ENCODE results near the gene ETS1.

The ETS1 gene

DNA sequence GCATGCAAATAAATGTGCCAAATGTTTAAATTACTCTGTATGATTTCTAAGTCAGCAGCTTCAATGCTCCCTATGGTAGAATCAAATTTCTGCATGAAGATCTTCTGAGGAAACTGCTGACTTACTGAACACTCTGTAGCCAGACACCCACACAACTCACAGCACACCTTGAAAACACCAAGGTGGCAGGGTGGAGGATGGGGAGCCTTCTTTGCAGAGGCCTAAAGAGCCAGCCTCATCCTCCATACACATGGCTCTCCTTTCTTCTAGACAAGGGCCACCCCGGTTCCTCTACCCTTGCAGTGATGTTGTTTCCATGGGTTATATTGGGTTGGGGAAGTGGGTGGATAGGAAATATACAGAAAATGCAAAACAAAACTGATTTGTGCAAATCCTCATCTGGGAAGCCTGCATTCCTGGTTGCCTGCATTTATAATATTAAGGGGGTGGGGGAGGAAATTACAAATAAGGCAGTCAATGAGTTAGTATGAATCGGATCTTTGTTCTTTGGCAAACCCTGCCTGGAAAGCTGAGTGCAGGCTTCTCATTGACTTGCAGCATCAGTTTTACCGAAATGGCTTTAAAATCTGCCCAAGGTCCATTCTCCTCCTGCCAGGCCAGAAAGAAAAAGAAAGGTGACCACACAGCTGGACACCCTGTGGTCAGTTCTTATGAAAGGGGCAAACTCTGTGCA, 15.8 kb upstream of the ETS1 start:
- H3K4me3 ChIP-seq (ENCODE audit: low read depth, low read length) = no peak overlapping the region
- TF ChIP-seq, protein P1, sequence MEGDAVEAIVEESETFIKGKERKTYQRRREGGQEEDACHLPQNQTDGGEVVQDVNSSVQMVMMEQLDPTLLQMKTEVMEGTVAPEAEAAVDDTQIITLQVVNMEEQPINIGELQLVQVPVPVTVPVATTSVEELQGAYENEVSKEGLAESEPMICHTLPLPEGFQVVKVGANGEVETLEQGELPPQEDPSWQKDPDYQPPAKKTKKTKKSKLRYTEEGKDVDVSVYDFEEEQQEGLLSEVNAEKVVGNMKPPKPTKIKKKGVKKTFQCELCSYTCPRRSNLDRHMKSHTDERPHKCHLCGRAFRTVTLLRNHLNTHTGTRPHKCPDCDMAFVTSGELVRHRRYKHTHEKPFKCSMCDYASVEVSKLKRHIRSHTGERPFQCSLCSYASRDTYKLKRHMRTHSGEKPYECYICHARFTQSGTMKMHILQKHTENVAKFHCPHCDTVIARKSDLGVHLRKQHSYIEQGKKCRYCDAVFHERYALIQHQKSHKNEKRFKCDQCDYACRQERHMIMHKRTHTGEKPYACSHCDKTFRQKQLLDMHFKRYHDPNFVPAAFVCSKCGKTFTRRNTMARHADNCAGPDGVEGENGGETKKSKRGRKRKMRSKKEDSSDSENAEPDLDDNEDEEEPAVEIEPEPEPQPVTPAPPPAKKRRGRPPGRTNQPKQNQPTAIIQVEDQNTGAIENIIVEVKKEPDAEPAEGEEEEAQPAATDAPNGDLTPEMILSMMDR (IDR thresholded peaks at IDR 0.05; ENCODE audit: control insufficient read depth, extremely low read depth, insufficient read depth) = no peak
- no peak for DNase-seq (ENCODE audit: low read depth)

DNA sequence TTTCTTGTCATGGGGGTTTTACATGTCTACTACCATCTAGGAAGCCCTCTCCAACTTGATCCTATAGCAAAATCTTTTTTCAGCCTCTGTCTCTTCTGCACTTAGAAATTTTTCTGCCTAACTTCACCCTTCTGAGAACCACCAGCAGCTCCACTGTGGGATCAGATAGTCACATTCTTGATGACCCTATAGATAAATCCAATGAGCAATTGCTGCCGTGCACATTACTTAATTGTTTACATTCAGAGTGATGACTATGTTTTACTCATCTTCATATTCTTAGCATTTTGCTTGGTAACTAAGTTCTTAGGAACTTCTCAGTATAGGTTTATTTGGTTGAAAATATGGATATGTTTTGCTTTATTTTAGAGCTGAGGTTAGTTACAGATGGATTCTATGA, 12.4 kb upstream of the ETS1 start:
- no peak for DNase-seq (ENCODE audit: low read depth)
- TF ChIP-seq, protein P1 (IDR thresholded peaks at IDR 0.05; ENCODE audit: control insufficient read depth, extremely low read depth, insufficient read depth) = no peak

DNA sequence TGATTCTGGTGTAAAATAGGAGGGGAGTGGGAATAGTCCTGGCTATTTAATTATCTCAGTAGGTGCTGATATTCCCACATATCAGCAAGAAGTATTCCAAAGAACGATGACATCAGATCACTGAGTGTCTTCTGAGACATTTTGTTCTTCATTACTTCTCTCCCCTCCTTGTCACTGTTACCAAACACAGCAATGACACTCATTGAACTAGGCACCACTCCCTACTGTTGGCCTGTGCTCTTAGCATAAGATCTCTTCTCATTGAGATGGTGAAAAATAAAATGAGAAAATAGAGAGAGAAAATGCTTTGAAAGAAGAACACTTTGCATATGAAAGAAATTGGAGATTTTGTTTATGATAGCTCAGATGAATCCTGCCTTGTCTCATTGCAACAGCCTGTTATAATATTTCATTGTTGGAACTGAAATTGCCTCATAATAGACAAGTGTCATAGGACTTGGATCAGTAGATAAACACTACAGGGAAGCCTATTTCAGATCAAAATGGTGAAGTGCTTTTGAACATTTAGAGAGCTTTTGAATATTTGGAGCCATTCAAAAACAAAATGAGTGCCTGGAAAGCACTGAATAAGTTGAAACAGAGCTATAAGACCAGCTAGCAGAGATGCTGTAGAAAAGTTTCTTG, 11.3 kb upstream of the ETS1 start:
- no peak for DNase-seq (ENCODE audit: low read depth)
- H3K4me3 ChIP-seq (ENCODE audit: low read depth, low read length) = no peak overlapping the region
- TF ChIP-seq, protein P1 (IDR thresholded peaks at IDR 0.05; ENCODE audit: control insufficient read depth, extremely low read depth, insufficient read depth) = no peak

More for the DNA sequence above, 12.4 kb upstream of the ETS1 start:
- no peak overlapping the region for H3K4me3 ChIP-seq (ENCODE audit: low read depth, low read length)

DNA sequence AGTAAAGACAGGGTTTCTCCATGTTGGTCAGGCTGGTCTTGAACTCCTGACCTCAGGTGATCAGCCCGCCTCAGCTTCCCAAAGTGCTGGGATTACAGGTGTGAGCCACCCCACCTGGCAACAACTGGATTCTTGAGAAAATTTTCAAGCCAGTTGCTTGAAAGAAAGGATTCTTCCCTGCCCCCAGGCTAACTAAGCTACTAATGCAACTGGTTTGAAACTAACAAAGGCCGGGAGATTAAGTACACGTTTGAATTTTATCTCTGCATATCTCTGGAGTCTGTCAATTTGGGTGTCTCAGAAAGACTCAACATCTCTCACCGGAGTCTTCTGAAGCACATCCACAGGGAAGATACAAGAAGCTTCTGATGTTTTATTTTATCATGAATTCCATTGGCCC, 10.7 kb upstream of the ETS1 start:
- no peak for DNase-seq (ENCODE audit: low read depth)
- TF ChIP-seq, protein P1 (IDR thresholded peaks at IDR 0.05; ENCODE audit: control insufficient read depth, extremely low read depth, insufficient read depth) = no peak
- H3K4me3 ChIP-seq (ENCODE audit: low read depth, low read length) = no peak overlapping the region

DNA sequence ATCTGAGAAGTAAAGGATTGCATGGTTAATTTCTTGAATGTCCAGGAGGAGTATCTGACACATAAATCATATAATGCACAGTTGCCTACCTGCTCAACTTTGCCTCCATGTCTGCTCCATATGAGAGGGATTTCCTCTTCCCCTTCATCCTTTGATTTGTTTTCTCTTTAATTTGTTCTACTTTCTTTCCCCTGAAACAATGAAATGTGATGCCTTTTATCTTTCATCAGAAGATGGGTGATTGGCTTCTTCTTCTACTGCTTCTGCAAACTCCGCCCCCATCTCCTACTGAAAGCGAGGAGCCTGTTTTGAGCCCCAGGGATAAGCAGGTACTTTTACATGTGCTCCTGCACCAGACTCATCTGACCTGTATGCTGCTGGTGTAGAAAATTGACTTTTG, 9.9 kb upstream of the ETS1 start:
- TF ChIP-seq, protein P1 (IDR thresholded peaks at IDR 0.05; ENCODE audit: control insufficient read depth, extremely low read depth, insufficient read depth) = no peak
- H3K4me3 ChIP-seq (ENCODE audit: low read depth, low read length) = no peak overlapping the region
- DNase-seq (ENCODE audit: low read depth) = no peak

DNA sequence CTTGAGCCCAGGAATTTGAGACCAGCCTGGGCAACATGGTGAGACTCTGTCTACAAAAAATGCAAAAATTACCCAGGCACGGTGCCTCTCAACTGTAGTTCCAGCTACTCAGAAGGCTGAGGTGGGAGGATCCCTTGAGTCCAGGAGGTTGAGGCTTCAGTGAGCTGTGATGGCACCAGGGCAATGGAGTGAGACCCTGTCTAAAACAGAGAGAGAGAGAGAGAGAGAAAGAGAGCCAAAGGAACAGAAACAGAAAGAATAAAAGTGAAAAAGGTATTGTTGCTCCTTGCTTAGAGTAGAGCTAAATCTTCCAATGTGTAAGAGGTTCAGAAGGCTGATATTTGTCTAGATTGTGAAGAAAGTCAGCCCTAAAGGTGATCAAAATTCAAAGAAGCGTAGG, 8.9 kb upstream of the ETS1 start:
- H3K4me3 ChIP-seq (ENCODE audit: low read depth, low read length) = no peak overlapping the region
- DNase-seq (ENCODE audit: low read depth) = no peak
- TF ChIP-seq, protein P1 (IDR thresholded peaks at IDR 0.05; ENCODE audit: control insufficient read depth, extremely low read depth, insufficient read depth) = no peak

All from LNCaP clone FGC (cell line).